MCF 10A (cell line): ENCODE results near the gene DDX31. TPM values are rescaled to one million over a fixed set of nuclear protein-coding genes. Genes with fewer than 3 reads are reported as not detected.

Experiments
- BruUV-seq: library from RNA; stranded (reverse); fragments of 400-500 nt; replicated peaks from 2 replicates; lab custom pipeline; 2021; lab: Mats Ljungman, UMichigan
- CTCF ChIA-PET: fragments of 300-600 bp; sonication (Branson Sonifier 250); formaldehyde crosslinking; extraction: SDS; loops from one replicate; lab custom pipeline; 2021; ENCODE audit warnings: antibody characterized with exemption, inconsistent platforms; lab: Yijun Ruan, JAX
- POLR2A ChIA-PET: fragments of 300-600, 350-650 bp; sonication (Branson Sonifier 250); formaldehyde crosslinking; extraction: SDS; loops from one replicate; lab custom pipeline; 2020; ENCODE audit warnings: antibody characterized with exemption, inconsistent platforms; lab: Yijun Ruan, JAX
- DNase-seq: peaks from one replicate; pipeline ENCODE4 v3.0.0-alpha.2; 2018; ENCODE audit not compliant: unreplicated experiment
- H3K27ac Mint-ChIP-seq: one replicate; pipeline ENCODE4 v1.8.0; 2022; ENCODE audit warnings: mild to moderate bottlenecking, low read depth, mixed read lengths; ENCODE audit not compliant: unreplicated experiment
- H3K27me3 Mint-ChIP-seq: one replicate; pipeline ENCODE4 v1.8.0; 2022; ENCODE audit warnings: mixed read lengths; ENCODE audit not compliant: insufficient read depth, unreplicated experiment
- H3K36me3 Mint-ChIP-seq: one replicate; pipeline ENCODE4 v1.8.0; 2022; ENCODE audit warnings: mild to moderate bottlenecking, moderate library complexity, mixed read lengths; ENCODE audit not compliant: insufficient read depth, unreplicated experiment
- H3K4me1 Mint-ChIP-seq: one replicate; pipeline ENCODE4 v1.8.0; 2022; ENCODE audit warnings: mixed read lengths; ENCODE audit not compliant: insufficient read depth, unreplicated experiment
- H3K4me3 Mint-ChIP-seq: one replicate; pipeline ENCODE4 v1.8.0; 2022; ENCODE audit warnings: mild to moderate bottlenecking, moderate library complexity, mixed read lengths; ENCODE audit not compliant: unreplicated experiment
- H3K9me3 Mint-ChIP-seq: one replicate; pipeline ENCODE4 v1.8.0; 2022; ENCODE audit warnings: mixed read lengths; ENCODE audit not compliant: unreplicated experiment
- CTCF ChIP-seq: fragments of 200-600 bp; IDR thresholded peaks from one replicate; pipeline ENCODE4 v1.8.0; 2022; ENCODE audit warnings: antibody characterized with exemption, mild to moderate bottlenecking; ENCODE audit not compliant: unreplicated experiment
- intact Hi-C: fragments of 100-400 bp; cut with micrococcal nuclease; formaldehyde crosslinking; loops from 2 replicates; pipeline ENCODE4 v1.14.1; 2022
- total RNA-seq: library from RNA; stranded (reverse); gene quantifications from 2 replicates; pipeline ENCODE4 v1.2.3, GENCODE V29; 2022

DDX31 gene
- total RNA-seq, 1 experiment from 2014 or later = 28.8 TPM

DNA sequence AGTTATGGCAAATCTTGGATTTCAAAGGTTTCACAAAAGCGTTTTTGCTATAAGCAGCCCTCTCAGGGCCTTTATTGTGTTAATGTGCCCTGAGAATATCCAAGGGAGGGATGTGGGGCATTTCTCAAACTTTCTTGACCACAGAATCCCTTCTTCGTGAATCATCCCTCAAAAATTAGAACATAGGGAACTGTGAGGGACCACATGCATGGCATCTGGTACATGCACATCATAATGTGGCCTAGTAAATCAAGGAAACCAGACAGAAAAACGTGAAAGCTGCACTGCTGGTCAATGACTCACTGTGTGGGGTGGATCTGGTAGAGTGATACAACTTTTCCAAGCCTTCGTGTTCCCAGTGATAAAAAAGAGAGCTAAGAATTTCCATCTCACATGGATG lies 22.4 kb downstream of the DDX31 start:
- ChIA-PET POLR2A (interaction anchor here (0.6 kb wide), 1 partner anchor 11 kb away, joined by 3 read pairs; no protein-coding TSS in a partner anchor), CTCF (no interaction called here)
- Mint-ChIP-seq H3K27me3 (no peaks in the 10 kb centered on the region), H3K36me3 (peaks cover 75% of the 10 kb centered on the region), H3K4me3 (no peak overlapping the region), H3K4me1 (peaks cover 7% of the 10 kb centered on the region), H3K9me3 (no peaks in the 10 kb centered on the region), H3K27ac (no peak overlapping the region)
- TF ChIP-seq CTCF = no peak
- no TSS peak for BruUV-seq
- peak; percentile 73 for DNase-seq
- intact Hi-C loops = no loop called here

- peaks cover 7% of the 10 kb centered on the region for H3K4me1 Mint-ChIP-seq
- no peaks in the 10 kb centered on the region for H3K9me3 Mint-ChIP-seq
- TF ChIP-seq CTCF = no peak
- no peak for DNase-seq
- no TSS peak for BruUV-seq
- POLR2A ChIA-PET = interaction anchor here (0.6 kb wide), 1 partner anchor 11 kb away, joined by 3 read pairs; no protein-coding TSS in a partner anchor
- intact Hi-C loops = no loop called here
- H3K4me3 Mint-ChIP-seq = no peak overlapping the region
- CTCF ChIA-PET = no interaction called here
- H3K27me3 Mint-ChIP-seq = no peaks in the 10 kb centered on the region
- no peak overlapping the region for H3K27ac Mint-ChIP-seq
- peaks cover 75% of the 10 kb centered on the region for H3K36me3 Mint-ChIP-seq
These were observed 23.1 kb downstream of the DDX31 start for GRCh38 chr9:132646726-132647125.

GRCh38 chr9:132645711-132646110 lies 24.1 kb downstream of the DDX31 start:
- Mint-ChIP-seq H3K27me3 (no peaks in the 10 kb centered on the region), H3K9me3 (no peaks in the 10 kb centered on the region), H3K4me1 (no peaks in the 10 kb centered on the region), H3K36me3 (peaks cover 75% of the 10 kb centered on the region), H3K4me3 (no peak overlapping the region), H3K27ac (no peak overlapping the region)
- intact Hi-C loops = no loop called here
- no peak for DNase-seq
- no TSS peak for BruUV-seq
- CTCF ChIA-PET = interaction anchor here (1.2 to 1.3 kb wide), 2 partner anchors 8 to 138 kb away, joined by 3 read pairs; no protein-coding TSS in a partner anchor
- POLR2A ChIA-PET = no interaction called here
- TF ChIP-seq CTCF = no peak

DNA sequence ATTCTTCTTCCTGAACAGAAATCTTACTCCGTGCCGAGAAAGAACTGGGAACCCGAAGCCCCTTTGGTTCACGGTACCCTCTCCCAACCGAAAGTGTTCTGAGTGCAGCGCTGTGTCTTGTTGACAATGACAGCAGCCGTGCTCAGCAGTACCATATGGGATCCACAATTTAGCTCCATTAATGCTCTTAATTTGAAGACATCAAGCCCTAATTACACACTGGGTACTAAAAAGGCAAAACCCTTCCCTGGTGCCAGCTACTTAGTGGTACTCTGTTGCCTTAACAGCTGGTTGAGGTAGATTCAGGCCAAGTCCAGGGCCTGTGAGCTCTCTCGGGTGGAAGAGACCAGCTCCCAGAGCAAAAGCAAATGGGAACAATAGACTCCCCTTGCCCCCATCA lies 24.5 kb downstream of the DDX31 start:
- H3K4me3 Mint-ChIP-seq = no peak overlapping the region
- H3K27ac Mint-ChIP-seq = no peak overlapping the region
- no peaks in the 10 kb centered on the region for H3K27me3 Mint-ChIP-seq
- intact Hi-C loops = no loop called here
- peaks cover 78% of the 10 kb centered on the region for H3K36me3 Mint-ChIP-seq
- TF ChIP-seq CTCF = no peak
- BruUV-seq = no TSS peak
- POLR2A ChIA-PET = interaction anchor here (2.4 kb wide), 1 partner anchor 25 kb away, joined by 10 read pairs; the partner anchor contains the start of genes DDX31 and GTF3C4
- no peak for DNase-seq
- CTCF ChIA-PET = interaction anchor here (1.2 to 1.3 kb wide), 2 partner anchors 9 to 138 kb away, joined by 3 read pairs; no protein-coding TSS in a partner anchor
- H3K9me3 Mint-ChIP-seq = no peaks in the 10 kb centered on the region
- no peaks in the 10 kb centered on the region for H3K4me1 Mint-ChIP-seq
